Calu3 (cell line): ENCODE data around the gene RBPMS2. TPM values are rescaled to one million over a fixed set of nuclear protein-coding genes. Genes with fewer than 3 reads are reported as not detected.

ENCODE experiments used
- BruUV-seq: library from RNA; stranded (reverse); fragments of 400-500 nt; replicated peaks from 2 replicates; lab custom pipeline; 2021; lab: Mats Ljungman, UMichigan
- CTCF ChIA-PET: fragments of 300-600 bp; sonication (Branson Sonifier 250); formaldehyde crosslinking; loops from one replicate; lab custom pipeline; 2022; ENCODE audit warnings: antibody characterized with exemption; lab: Charles Lee
- DNase-seq: peaks from one replicate; pipeline ENCODE4 v3.0.0; 2022
- H3K27ac Mint-ChIP-seq: one replicate; pipeline ENCODE4 v1.8.0; 2022; ENCODE audit warnings: mixed read lengths; ENCODE audit not compliant: unreplicated experiment
- H3K27me3 Mint-ChIP-seq: one replicate; pipeline ENCODE4 v1.8.0; 2022; ENCODE audit warnings: mixed read lengths; ENCODE audit not compliant: unreplicated experiment
- H3K36me3 Mint-ChIP-seq: one replicate; pipeline ENCODE4 v1.8.0; 2022; ENCODE audit warnings: mild to moderate bottlenecking, moderate library complexity, mixed read lengths; ENCODE audit not compliant: insufficient read depth, unreplicated experiment
- H3K4me1 Mint-ChIP-seq: one replicate; pipeline ENCODE4 v1.8.0; 2022; ENCODE audit warnings: mild to moderate bottlenecking, low read depth, mixed read lengths; ENCODE audit not compliant: unreplicated experiment
- H3K4me3 Mint-ChIP-seq: one replicate; pipeline ENCODE4 v1.8.0; 2022; ENCODE audit warnings: mild to moderate bottlenecking, low read depth, moderate library complexity, mixed read lengths; ENCODE audit not compliant: unreplicated experiment
- H3K9me3 Mint-ChIP-seq: one replicate; pipeline ENCODE4 v1.8.0; 2022; ENCODE audit warnings: low read depth, mixed read lengths; ENCODE audit not compliant: unreplicated experiment
- CTCF ChIP-seq: fragments of 200-600 bp; IDR thresholded peaks from one replicate; pipeline ENCODE4 v1.8.0; 2022; ENCODE audit warnings: antibody characterized with exemption; ENCODE audit not compliant: unreplicated experiment
- intact Hi-C: fragments of 100-400 bp; cut with micrococcal nuclease; formaldehyde crosslinking; loops from one replicate; pipeline ENCODE4 v1.10.0; 2022; ENCODE audit not compliant: unreplicated experiment
- total RNA-seq: library from RNA; stranded (reverse); gene quantifications from 2 replicates; pipeline ENCODE4 v1.2.3, GENCODE V29; 2022

Gene RBPMS2
- total RNA-seq, 1 experiment from 2014 or later = 1.4 TPM

DNA sequence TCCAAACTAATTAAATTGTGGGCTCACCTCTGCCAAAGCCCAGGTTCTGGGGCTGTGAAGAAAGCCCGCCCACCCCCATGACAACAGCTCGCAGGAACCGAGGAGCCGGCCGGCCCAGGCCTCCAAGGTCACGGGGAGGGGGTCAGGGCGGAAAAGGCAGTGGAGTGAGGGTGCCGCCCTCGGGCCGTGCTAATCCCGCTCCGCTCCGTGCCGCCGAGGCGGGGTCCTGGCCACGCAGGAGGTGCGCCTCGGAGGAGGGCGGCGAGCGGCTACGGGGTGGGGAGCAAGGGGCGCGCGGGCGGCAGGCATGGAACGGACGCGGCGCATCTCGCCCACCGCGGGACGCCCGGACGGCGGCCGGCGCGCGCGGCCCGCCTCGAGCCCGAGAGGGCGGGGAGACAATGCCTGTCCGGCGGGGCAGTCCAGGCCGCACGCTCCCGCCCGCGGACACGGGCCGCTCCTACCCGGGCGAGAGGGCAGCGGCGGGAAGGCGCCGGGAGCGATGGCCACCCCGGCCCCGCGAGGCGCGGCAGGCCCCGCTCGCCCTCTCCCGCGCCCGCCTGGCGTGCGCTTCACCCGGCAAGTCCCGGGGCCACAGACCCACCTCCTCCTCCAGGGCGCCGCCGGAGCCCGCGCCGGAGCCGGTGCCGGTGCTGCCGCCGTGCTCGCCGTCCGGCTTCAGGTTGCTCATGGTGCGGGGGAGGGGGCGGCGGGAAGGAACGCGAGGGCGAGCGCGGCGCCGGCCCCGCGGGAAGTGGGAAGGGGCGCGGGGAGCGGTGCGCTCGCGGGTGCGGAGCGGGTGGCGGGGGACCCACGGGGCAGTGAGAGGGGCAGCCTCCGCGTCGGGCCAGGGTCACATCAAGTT lies 528 bp downstream of the RBPMS2 start:
- intact Hi-C loops = no loop called here
- no TSS peak for BruUV-seq
- TF ChIP-seq CTCF = no peak
- Mint-ChIP-seq H3K4me3 (peak overlapping the region; percentile 72), H3K9me3 (no peaks in the 10 kb centered on the region), H3K27me3 (peaks cover 94% of the 10 kb centered on the region), H3K4me1 (no peaks in the 10 kb centered on the region), H3K36me3 (peaks cover 13% of the 10 kb centered on the region), H3K27ac (no peak overlapping the region)
- CTCF ChIA-PET = no interaction called here
- DNase-seq = peak; percentile 25

- H3K36me3 Mint-ChIP-seq = peaks cover 13% of the 10 kb centered on the region
- no TSS peak for BruUV-seq
- intact Hi-C loops = no loop called here
- no peak for TF ChIP-seq CTCF
- no peaks in the 10 kb centered on the region for H3K9me3 Mint-ChIP-seq
- H3K27me3 Mint-ChIP-seq = peaks cover 90% of the 10 kb centered on the region
- peak overlapping the region; percentile 72 for H3K4me3 Mint-ChIP-seq
- H3K4me1 Mint-ChIP-seq = no peaks in the 10 kb centered on the region
- no peak for DNase-seq
- H3K27ac Mint-ChIP-seq = no peak overlapping the region
- CTCF ChIA-PET = no interaction called here
Measured at GRCh38 chr15:64774037-64774628, 1.3 kb downstream of the RBPMS2 start.

DNA sequence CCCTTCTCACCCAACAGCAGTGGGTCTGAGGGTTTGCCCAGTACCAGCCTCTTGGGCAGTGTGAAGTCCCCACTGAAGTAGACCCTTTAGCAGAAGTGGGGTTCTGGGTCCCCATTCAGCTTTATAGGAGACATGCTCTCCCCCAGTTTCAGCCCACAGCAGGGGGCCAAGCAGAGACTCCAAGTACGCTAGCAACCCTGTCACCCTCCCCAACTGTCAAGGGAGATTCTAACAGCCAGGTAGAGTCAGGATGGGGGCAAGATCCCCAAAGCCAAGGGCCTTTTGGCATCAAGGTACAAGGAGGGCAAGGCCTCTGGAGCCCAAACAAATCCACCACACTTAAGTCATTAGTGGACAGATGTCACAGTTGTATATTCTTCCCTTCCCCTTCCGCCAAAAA lies 1.8 kb downstream of the RBPMS2 start:
- DNase-seq = no peak
- no TSS peak for BruUV-seq
- H3K4me1 Mint-ChIP-seq = no peaks in the 10 kb centered on the region
- H3K36me3 Mint-ChIP-seq = peaks cover 13% of the 10 kb centered on the region
- no peak overlapping the region for H3K4me3 Mint-ChIP-seq
- peaks cover 85% of the 10 kb centered on the region for H3K27me3 Mint-ChIP-seq
- intact Hi-C loops = no loop called here
- TF ChIP-seq CTCF = no peak
- CTCF ChIA-PET = no interaction called here
- H3K9me3 Mint-ChIP-seq = no peaks in the 10 kb centered on the region
- H3K27ac Mint-ChIP-seq = no peak overlapping the region

DNA sequence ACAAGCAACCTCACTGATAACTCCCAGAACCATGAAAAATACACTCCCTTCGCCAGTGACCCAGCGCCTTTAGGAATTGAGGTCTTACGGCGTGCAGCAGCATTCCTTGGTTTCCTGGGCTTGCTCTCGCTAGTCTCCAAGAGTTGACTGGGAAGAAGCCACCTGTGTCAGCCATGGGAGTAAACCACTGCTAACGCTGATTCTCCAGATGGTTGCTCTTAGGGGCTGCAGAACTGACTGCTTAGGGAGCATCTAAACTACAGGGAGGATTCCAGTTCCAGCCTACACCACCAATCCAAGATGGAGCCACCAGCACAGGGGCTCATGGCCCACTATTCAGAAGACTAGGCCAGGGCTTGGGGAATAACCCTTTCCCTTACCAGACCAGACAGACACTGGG lies 2.4 kb downstream of the RBPMS2 start:
- BruUV-seq = no TSS peak
- CTCF ChIA-PET = no interaction called here
- Mint-ChIP-seq H3K4me1 (no peaks in the 10 kb centered on the region), H3K27me3 (peaks cover 81% of the 10 kb centered on the region), H3K4me3 (no peak overlapping the region), H3K36me3 (peaks cover 13% of the 10 kb centered on the region), H3K27ac (no peak overlapping the region), H3K9me3 (no peaks in the 10 kb centered on the region)
- DNase-seq = no peak
- no peak for TF ChIP-seq CTCF
- intact Hi-C loops = no loop called here
